GM23338 (cell line): Measurements from ENCODE around the gene GUCD1. TPM values are rescaled to one million over a fixed set of nuclear protein-coding genes. Genes with fewer than 3 reads are reported as not detected.

Experiments
- ATAC-seq: fragments of 200-7000 bp; cut with Tn5 transposase; 3 replicates; pipeline ENCODE4 v1.9.1; 2020
- DNase-seq: peaks from one replicate; pipeline ENCODE4 v3.0.0-alpha.2; 2015; ENCODE audit warnings: low spot score
- H2AFZ ChIP-seq: fragments of 200-600 bp; sonication (generic); 2 replicates; pipeline ENCODE4 v1.8.0; 2016; ENCODE audit warnings: antibody characterized with exemption, mild to moderate bottlenecking, moderate library complexity
- H3F3A ChIP-seq: fragments of 200-600 bp; sonication (generic); replicated peaks from 2 replicates; pipeline ENCODE4 v1.8.0; 2017; ENCODE audit warnings: antibody characterized with exemption, mixed run types, low read depth
- H3K27ac ChIP-seq: fragments of 200-600 bp; sonication (generic); 2 replicates; pipeline ENCODE4 v1.6.1; 2016; ENCODE audit warnings: low read depth
- H3K27me3 ChIP-seq: fragments of 200-600 bp; sonication (generic); 2 replicates; pipeline ENCODE4 v1.8.0; 2016; ENCODE audit warnings: mild to moderate bottlenecking, mixed run types, moderate library complexity; ENCODE audit not compliant: insufficient read depth
- H3K36me3 ChIP-seq: fragments of 200-600 bp; sonication (generic); 2 replicates; pipeline ENCODE4 v1.8.0; 2016; ENCODE audit warnings: mild to moderate bottlenecking; ENCODE audit not compliant: insufficient read depth
- H3K4me1 ChIP-seq: fragments of 200-600 bp; sonication (generic); 2 replicates; pipeline ENCODE4 v1.8.0; 2016; ENCODE audit warnings: mild to moderate bottlenecking, moderate library complexity; ENCODE audit not compliant: insufficient read depth
- H3K4me2 ChIP-seq: fragments of 200-600 bp; sonication (generic); 2 replicates; pipeline ENCODE4 v1.7.1; 2017; ENCODE audit warnings: mixed run types
- H3K4me3 ChIP-seq: fragments of 200-600 bp; sonication (generic); 2 replicates; pipeline ENCODE4 v1.6.1; 2016; ENCODE audit warnings: mixed run types
- H3K79me2 ChIP-seq: fragments of 200-600 bp; sonication (generic); replicated peaks from 2 replicates; pipeline ENCODE4 v1.8.0; 2017; ENCODE audit warnings: mild to moderate bottlenecking; ENCODE audit not compliant: insufficient read depth
- H3K9me2 ChIP-seq: fragments of 200-600 bp; sonication (generic); 2 replicates; pipeline ENCODE4 v1.8.0; 2017; ENCODE audit not compliant: insufficient read depth
- H4K20me1 ChIP-seq: fragments of 200-600 bp; sonication (generic); replicated peaks from 2 replicates; pipeline ENCODE4 v1.8.0; 2017; ENCODE audit warnings: mild to moderate bottlenecking; ENCODE audit not compliant: insufficient read depth
- H3K27ac Mint-ChIP-seq: 2 replicates; pipeline ENCODE4 v1.8.0; 2020; ENCODE audit warnings: inconsistent platforms, mild to moderate bottlenecking, moderate library complexity, mixed read lengths
- H3K27me3 Mint-ChIP-seq: 3 replicates; pipeline ENCODE4 v1.8.0; 2022; ENCODE audit warnings: low read depth, mild to moderate bottlenecking, moderate library complexity, mixed read lengths, inconsistent platforms; ENCODE audit not compliant: insufficient read depth, poor library complexity
- H3K36me3 Mint-ChIP-seq: 3 replicates; pipeline ENCODE4 v1.8.0; 2021; ENCODE audit warnings: low read depth, mild to moderate bottlenecking, inconsistent platforms, moderate library complexity, mixed read lengths
- H3K4me1 Mint-ChIP-seq: 3 replicates; pipeline ENCODE4 v1.8.0; 2020; ENCODE audit warnings: mild to moderate bottlenecking, inconsistent platforms, mixed read lengths
- H3K4me3 Mint-ChIP-seq: 3 replicates; pipeline ENCODE4 v1.8.0; 2021; ENCODE audit warnings: moderate library complexity, mild to moderate bottlenecking, inconsistent platforms, mixed read lengths
- H3K9me3 Mint-ChIP-seq: 3 replicates; pipeline ENCODE4 v1.8.0; 2020; ENCODE audit warnings: moderate library complexity, mild to moderate bottlenecking, inconsistent platforms, mixed read lengths
- CREB1 ChIP-seq: fragments of 250-450 bp; sonication (Bioruptor Pico); IDR thresholded peaks from 2 replicates; pipeline ENCODE4 v1.5.0; 2020; ENCODE audit warnings: low read depth, mild to moderate bottlenecking, moderate library complexity
- ETS1 ChIP-seq: IDR thresholded peaks from 2 replicates; pipeline ENCODE4 v1.6.1; 2016; ENCODE audit warnings: antibody characterized with exemption
- EZH2 ChIP-seq: fragments of 200-600 bp; sonication (generic); IDR thresholded peaks from one replicate; pipeline ENCODE4 v1.8.0; 2017; ENCODE audit warnings: antibody characterized with exemption, mild to moderate bottlenecking, low read depth; ENCODE audit not compliant: unreplicated experiment
- NANOG ChIP-seq: IDR thresholded peaks from 2 replicates; pipeline ENCODE4 v1.6.1; 2016; ENCODE audit warnings: antibody characterized with exemption, borderline replicate concordance
- POLR2AphosphoS5 ChIP-seq: IDR thresholded peaks from 2 replicates; pipeline ENCODE4 v1.6.1; 2016; ENCODE audit warnings: antibody characterized with exemption, low read depth
- ZNF331 ChIP-seq: fragments of 250-450 bp; sonication (Bioruptor Pico); IDR thresholded peaks from 2 replicates; pipeline ENCODE4 v1.5.0; 2020; ENCODE audit warnings: low read depth, mild to moderate bottlenecking, moderate library complexity
- polyA plus RNA-seq: library from polyadenylated mRNA; unstranded; fragments of >200 nt; fragmentation: Nextera tagmentation; extraction: Ambion mirVana; gene quantifications from 2 replicates; pipeline ENCODE4 v1.2.1, GENCODE V29; 2016
- total RNA-seq: library from RNA; depleted of rRNA; stranded (reverse); fragments of >200 nt; shearing (Covaris generic); gene quantifications from 2 replicates; pipeline ENCODE4 v1.2.3, GENCODE V29; 2014

GUCD1 gene
- total and polyA plus RNA-seq, 2 experiments from 2014 or later, result 39.0 to 106 TPM

- TF ChIP-seq CREB1 (CRISPR knock-in tag), result peak; percentile 65
Measured at GRCh38 chr22:24592851-24593558, 38.1 kb upstream of the GUCD1 start, which contains the start of gene LRRC75B (continued).

DNA sequence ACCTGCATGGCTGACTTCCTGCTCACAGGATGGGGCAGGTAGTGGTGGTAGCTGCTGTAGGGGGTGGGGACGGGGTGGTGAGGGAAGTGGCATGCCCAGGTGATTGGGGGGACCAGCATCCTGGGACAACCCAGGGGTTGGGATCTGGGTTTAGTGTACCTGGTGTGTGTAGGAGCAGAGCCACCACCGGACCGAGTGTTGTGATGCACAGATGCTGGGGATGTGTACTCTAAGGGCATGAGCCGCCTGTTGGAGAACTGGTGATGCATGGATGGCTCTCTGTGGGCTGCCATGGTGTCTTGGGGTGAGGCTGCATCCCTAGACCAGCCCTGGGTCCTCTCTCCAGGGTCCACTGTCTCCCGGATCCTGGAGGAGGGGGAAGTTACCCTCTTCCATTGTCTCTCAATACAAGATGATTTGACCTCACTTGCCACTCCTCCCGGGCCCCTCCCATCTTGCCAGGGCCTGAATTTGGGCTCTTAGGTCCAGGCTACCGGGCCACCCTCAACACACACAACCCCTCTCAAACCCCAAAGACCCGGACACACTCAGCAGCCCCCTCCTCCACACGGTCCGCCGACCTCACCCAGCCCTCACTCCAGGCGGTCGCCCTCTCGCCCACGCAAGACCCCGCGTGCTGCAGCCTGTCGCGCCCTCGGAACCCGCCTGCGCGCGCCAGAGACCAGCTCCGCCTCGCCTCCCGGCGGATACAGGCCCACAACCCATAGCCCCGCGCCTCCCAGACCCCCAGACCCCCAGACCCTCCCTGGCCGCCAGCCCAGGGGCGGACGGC is 37.3 kb upstream of the GUCD1 start:
- no peaks in the 10 kb centered on the region for H3K9me2 ChIP-seq
- peak; percentile 36 for ATAC-seq
- H4K20me1 ChIP-seq, result no peaks in the 10 kb centered on the region
- H3K79me2 ChIP-seq, result no peaks in the 10 kb centered on the region
- H3K4me2 ChIP-seq, result peak overlapping the region; percentile 89
- Mint-ChIP-seq H3K9me3 (no peaks in the 10 kb centered on the region), H3K4me3 (peak overlapping the region; percentile 95), H3K27ac (peak overlapping the region; percentile 95), H3K36me3 (no peaks in the 10 kb centered on the region), H3K27me3 (peaks cover 8% of the 10 kb centered on the region), H3K4me1 (peaks cover 18% of the 10 kb centered on the region)
- H3F3A ChIP-seq, result no peaks in the 10 kb centered on the region
- no peaks in the 10 kb centered on the region for H3K36me3 ChIP-seq
- DNase-seq, result peak; percentile 74
- H3K27ac ChIP-seq, result no peak overlapping the region
- H3K4me3 ChIP-seq, result peak overlapping the region; percentile 81
- H3K27me3 ChIP-seq, result no peaks in the 10 kb centered on the region
- H3K4me1 ChIP-seq, result peaks cover 7% of the 10 kb centered on the region; the same call in 1 of the 2 replicates
- peak overlapping the region; percentile 93 for H2AFZ ChIP-seq
- TF ChIP-seq EZH2, result no peak
- 0 out of 2 replicates have a peak, but pooled peaks have one; percentile 20 for TF ChIP-seq POLR2AphosphoS5

DNA sequence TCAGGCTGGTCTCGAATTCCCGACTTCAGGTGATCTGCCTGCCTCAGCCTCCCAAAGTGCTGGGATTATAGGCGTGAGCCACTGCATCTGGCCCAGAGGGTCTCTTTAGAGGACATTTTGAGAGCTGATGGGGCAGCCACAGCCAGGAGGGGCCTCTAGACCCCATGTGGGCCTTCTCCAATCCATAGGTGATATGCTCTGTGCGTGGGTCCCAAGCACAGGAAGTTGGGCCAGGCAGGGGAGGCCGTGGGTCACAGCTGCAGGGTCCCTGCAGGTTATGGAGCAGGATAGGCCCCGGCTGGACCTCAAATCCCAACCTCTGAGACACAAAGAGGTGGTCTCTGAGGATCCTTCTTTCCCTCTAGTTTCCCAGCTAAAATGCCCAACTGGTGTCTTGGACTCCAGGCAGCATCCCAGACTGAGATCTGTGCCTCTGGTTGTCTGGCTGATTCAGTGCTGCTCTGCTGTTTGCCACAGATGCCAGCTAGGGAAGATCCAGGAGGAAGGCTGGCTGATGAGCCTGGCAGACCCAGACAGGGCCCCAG is 36.4 kb upstream of the GUCD1 start:
- no peak for ATAC-seq
- DNase-seq, result no peak
- no peak overlapping the region for H3K27ac Mint-ChIP-seq

More for the DNA sequence above, 36.4 kb upstream of the GUCD1 start:
- Histone ChIP-seq H3K27ac (no peak overlapping the region), H3K79me2 (no peaks in the 10 kb centered on the region), H3K27me3 (no peaks in the 10 kb centered on the region), H3K36me3 (no peaks in the 10 kb centered on the region), H3K4me3 (no peak overlapping the region), H3K4me1 (peaks cover 7% of the 10 kb centered on the region; the same call in 1 of the 2 replicates), H4K20me1 (no peaks in the 10 kb centered on the region), H3K4me2 (no peak overlapping the region), H2AFZ (no peak overlapping the region), H3K9me2 (no peaks in the 10 kb centered on the region), H3F3A (no peaks in the 10 kb centered on the region)
- no peak overlapping the region for H3K4me3 Mint-ChIP-seq
- no peak for TF ChIP-seq NANOG
- no peak for TF ChIP-seq ZNF331 (CRISPR knock-in tag)
- TF ChIP-seq POLR2AphosphoS5, result no peak
- no peak for TF ChIP-seq ETS1
- peaks cover 18% of the 10 kb centered on the region for H3K4me1 Mint-ChIP-seq
- no peaks in the 10 kb centered on the region for H3K36me3 Mint-ChIP-seq
- H3K9me3 Mint-ChIP-seq, result no peaks in the 10 kb centered on the region
- peaks cover 10% of the 10 kb centered on the region for H3K27me3 Mint-ChIP-seq
